ENCODE measurements around the gene MYL4.
"Not testable (repeated sequence)": the region's sequence is repeated elsewhere in the genome, so short reads cannot be mapped to it uniquely, and the experiment has no call there.

Gene MYL4

DNA sequence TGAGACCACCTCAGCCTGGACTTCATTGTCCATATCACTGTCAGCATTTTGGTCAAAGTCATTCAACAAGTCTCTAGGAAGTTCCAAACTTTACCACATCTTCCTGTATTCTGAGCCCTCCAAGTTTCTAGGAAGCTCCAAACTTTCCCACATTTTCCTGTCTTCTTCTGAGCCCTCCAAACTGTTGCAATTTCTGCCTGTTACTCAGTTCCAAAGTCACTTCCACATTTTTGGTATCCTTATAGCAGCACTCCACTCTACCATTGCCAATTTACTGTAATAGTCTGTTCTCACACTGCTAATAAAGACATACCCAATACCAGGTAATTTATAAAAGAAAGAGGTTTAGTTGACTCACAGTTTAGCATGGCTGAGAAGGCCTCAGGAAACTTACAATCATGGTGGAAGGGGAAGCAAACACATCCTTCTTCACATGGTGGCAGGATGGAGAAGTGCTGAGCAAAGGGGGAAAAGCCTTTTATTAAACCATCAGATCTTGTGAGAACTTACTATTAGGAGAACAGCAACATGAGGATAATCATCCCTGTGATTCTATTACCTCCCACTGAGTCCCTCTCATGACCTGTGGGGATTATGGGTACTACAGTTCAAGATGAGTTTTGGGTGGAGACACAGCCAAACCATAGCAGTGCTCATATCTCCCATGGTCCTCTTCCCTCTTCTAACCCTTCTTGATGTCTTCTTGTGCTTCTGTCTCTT lies 60.6 kb downstream of the MYL4 start:
- DNase-seq (ENCODE audit: low read depth in 2 of 2, low spot score in 1 of 2): not testable (repeated sequence)

DNA sequence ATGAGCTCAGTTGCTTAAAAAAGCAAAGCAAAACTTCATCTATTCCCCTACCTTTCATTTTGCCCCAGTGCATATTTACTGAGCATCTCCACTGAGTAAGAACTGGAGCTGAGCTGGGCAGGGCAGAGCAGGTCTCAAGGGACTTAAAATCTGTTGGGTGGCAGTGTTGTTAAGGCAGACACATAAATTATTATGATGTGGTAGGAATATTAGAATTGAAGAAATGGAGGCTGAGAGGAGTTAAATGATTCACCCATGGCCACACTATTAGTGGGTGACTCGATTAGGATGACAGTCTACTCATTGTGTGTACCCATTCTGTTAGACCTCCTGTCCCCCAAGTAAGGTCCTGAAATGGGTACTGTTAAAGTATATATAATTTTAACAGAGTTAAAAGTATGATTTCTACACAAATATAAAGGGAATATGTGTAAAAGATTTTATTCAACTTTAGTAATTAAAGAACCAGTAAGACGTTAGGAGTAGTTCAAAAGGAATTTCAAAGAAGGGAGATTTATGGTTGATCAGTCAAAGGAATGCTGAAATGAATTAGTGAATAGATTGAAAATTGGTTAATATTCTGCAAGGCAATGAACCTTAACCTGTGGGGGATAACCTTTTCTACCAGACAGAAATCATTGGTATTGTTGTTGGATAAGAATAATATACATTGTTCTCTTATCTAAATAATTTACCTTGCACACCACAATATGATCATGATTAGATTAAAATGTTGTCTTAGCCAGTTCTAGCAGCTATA lies 62.0 kb downstream of the MYL4 start:
- DNase-seq (ENCODE audit: low read depth in 2 of 2, low spot score in 1 of 2): no peak

DNA sequence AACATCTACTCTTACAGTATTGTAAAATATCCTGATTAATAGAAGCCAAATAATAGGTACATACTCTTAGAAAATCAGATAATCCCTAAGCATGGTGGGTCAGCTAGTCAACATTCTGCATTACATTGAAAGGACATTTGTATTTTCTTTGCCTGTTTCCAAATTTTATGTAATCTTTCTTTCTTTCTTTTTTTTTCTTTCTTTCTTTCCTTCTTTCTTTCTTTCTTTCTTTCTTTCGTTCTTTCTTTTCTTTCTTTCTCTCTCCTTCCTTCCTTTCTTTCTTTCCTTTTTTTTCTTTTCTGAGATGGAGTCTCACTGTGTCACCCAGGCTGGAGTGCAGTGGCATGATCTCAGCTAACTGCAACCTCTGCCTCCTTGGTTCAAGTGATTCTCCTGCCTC lies 63.3 kb downstream of the MYL4 start:
- DNase-seq (ENCODE audit: low read depth in 2 of 2, low spot score in 1 of 2): no peak

DNA sequence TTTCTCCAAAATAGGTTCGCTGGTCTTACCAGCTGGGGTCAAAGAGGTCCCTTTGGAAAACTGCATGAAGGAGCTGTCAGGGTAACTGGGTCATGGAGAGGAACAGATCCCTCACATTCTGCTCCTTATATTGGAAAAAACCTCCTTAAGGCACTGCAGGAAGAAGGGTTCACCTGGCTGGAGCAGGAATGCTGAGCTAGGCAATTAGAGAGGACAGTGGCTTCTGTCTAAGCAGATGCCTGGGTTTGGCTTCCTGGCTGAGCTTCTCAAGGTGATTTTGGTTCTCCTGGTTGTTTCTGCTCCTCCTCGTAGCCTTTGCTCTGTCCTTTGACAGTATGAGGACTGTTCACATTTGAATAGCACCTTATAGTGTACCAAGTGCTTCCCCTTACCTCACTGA lies 64.1 kb downstream of the MYL4 start:
- DNase-seq (ENCODE audit: low read depth in 2 of 2, low spot score in 1 of 2): no peak
